ENCODE measurements around the gene CBFA2T3. TPM values are rescaled to one million over a fixed set of nuclear protein-coding genes. Genes with fewer than 3 reads are reported as not detected.

Gene CBFA2T3
- total RNA-seq, 1 donor from 2014 or later: not detected

DNA sequence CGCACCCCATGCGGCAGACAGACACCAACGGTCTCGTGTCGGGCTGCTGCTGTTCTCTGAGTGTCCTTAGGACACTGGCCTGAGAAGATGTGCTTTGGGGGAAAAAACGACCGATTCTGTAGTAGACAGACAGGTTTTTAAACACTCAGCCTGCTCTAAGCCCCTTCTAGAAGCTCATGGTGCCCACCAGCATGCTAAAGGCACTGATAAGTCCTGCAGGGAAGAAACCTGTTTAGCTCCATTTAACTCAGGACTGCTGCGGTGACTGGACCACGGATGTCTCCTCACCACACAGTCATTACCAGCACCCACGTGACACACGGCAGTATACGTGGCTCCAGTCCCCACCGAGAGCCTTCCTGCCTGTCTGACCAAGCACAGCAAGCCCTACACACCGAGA is 146.2 kb downstream of the CBFA2T3 start:
- DNase-seq (ENCODE audit: extremely low spot score, unreplicated experiment): no peak
- Mint-ChIP-seq H3K9me3 (ENCODE audit: unreplicated experiment) (no peaks in the 10 kb centered on the region), H3K4me1 (ENCODE audit: unreplicated experiment) (no peaks in the 10 kb centered on the region)

DNA sequence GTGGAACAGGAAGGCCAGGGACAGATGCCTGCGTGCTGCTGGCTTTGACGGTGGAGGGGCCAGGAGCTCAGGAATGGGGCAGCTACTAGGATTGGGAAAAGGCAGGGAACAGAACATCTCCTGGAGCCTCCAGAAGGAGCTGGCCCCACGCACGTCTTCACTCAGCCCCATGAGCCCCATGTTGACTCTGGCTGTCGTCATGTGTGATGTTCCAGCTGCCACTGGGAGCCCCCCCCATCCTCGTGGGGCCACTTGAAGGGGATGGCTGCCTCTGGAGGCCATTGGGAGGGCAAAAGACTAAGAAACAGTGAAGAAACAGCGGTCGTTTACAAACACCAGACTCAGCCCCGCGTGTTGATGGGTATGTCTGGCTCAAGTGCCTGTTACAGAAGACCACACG is 146.7 kb downstream of the CBFA2T3 start:
- H3K27me3 Mint-ChIP-seq (ENCODE audit: unreplicated experiment): no peaks in the 10 kb centered on the region
- no peak for DNase-seq (ENCODE audit: extremely low spot score, unreplicated experiment)
- no peaks in the 10 kb centered on the region for H3K9me3 Mint-ChIP-seq (ENCODE audit: unreplicated experiment)
- no peak overlapping the region for H3K27ac Mint-ChIP-seq (ENCODE audit: unreplicated experiment)
- peaks cover 2% of the 10 kb centered on the region for H3K36me3 Mint-ChIP-seq (ENCODE audit: unreplicated experiment)
- no peak overlapping the region for H3K4me3 Mint-ChIP-seq (ENCODE audit: unreplicated experiment)
- TF ChIP-seq, protein P1, sequence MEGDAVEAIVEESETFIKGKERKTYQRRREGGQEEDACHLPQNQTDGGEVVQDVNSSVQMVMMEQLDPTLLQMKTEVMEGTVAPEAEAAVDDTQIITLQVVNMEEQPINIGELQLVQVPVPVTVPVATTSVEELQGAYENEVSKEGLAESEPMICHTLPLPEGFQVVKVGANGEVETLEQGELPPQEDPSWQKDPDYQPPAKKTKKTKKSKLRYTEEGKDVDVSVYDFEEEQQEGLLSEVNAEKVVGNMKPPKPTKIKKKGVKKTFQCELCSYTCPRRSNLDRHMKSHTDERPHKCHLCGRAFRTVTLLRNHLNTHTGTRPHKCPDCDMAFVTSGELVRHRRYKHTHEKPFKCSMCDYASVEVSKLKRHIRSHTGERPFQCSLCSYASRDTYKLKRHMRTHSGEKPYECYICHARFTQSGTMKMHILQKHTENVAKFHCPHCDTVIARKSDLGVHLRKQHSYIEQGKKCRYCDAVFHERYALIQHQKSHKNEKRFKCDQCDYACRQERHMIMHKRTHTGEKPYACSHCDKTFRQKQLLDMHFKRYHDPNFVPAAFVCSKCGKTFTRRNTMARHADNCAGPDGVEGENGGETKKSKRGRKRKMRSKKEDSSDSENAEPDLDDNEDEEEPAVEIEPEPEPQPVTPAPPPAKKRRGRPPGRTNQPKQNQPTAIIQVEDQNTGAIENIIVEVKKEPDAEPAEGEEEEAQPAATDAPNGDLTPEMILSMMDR (IDR thresholded peaks at IDR 0.05): no peak
- no peaks in the 10 kb centered on the region for H3K4me1 Mint-ChIP-seq (ENCODE audit: unreplicated experiment)

More for the DNA sequence above, 146.2 kb downstream of the CBFA2T3 start:
- Mint-ChIP-seq H3K36me3 (ENCODE audit: unreplicated experiment) (peaks cover 2% of the 10 kb centered on the region), H3K27ac (ENCODE audit: unreplicated experiment) (no peak overlapping the region), H3K4me3 (ENCODE audit: unreplicated experiment) (no peak overlapping the region), H3K27me3 (ENCODE audit: unreplicated experiment) (no peaks in the 10 kb centered on the region)
- TF ChIP-seq, protein P1 (IDR thresholded peaks at IDR 0.05): no peak

DNA sequence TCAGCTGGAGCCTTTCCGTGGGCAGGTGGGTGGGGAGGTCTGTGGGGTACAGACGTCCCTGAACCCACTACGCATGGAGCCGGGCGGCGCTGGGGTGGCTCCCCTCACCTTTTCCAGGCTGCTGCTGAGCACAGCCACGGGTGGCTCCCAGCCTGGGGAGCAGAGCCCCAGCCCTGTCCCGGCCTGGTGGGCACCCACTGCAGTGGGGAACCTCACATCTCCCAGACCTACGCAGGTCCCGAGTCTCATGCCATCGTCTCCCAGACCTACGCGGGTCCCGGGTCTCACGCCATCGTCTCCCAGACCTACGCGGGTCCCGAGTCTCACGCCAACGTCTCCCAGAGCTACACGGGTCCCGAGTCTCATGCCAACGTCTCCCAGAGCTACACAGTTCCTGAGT is 148.3 kb downstream of the CBFA2T3 start:
- TF ChIP-seq, protein P1 (IDR thresholded peaks at IDR 0.05): no peak
- no peak overlapping the region for H3K27ac Mint-ChIP-seq (ENCODE audit: unreplicated experiment)
- no peak overlapping the region for H3K4me3 Mint-ChIP-seq (ENCODE audit: unreplicated experiment)
- no peaks in the 10 kb centered on the region for H3K27me3 Mint-ChIP-seq (ENCODE audit: unreplicated experiment)
- H3K36me3 Mint-ChIP-seq (ENCODE audit: unreplicated experiment): no peaks in the 10 kb centered on the region
- DNase-seq (ENCODE audit: extremely low spot score, unreplicated experiment): no peak
- no peaks in the 10 kb centered on the region for H3K9me3 Mint-ChIP-seq (ENCODE audit: unreplicated experiment)
- H3K4me1 Mint-ChIP-seq (ENCODE audit: unreplicated experiment): no peaks in the 10 kb centered on the region

DNA sequence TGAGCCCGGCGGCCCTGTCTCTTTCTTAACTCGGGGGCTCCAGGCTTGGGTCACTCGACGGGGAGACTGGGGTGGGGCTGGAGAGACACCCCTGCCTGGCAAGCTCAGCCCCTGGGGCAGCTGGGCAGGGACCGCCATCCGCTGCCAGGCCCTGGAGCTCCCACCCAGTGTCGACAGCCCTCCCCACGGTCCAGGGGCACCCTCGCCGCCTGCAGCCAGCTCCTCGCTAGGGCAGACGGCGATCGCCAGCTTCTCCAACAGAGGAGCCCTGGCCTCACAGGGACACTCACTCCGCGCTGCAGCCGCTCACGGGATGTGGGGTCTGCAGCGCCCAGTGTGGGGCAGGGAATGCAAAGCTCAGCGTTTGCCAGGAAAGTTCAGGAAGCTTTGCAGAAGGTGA is 149.3 kb downstream of the CBFA2T3 start:
- Mint-ChIP-seq H3K4me3 (ENCODE audit: unreplicated experiment) (no peak overlapping the region), H3K27ac (ENCODE audit: unreplicated experiment) (no peak overlapping the region), H3K4me1 (ENCODE audit: unreplicated experiment) (no peaks in the 10 kb centered on the region), H3K36me3 (ENCODE audit: unreplicated experiment) (peaks cover 2% of the 10 kb centered on the region), H3K27me3 (ENCODE audit: unreplicated experiment) (no peaks in the 10 kb centered on the region), H3K9me3 (ENCODE audit: unreplicated experiment) (no peaks in the 10 kb centered on the region)
- no peak for DNase-seq (ENCODE audit: extremely low spot score, unreplicated experiment)
- TF ChIP-seq, protein P1 (IDR thresholded peaks at IDR 0.05): no peak

DNA sequence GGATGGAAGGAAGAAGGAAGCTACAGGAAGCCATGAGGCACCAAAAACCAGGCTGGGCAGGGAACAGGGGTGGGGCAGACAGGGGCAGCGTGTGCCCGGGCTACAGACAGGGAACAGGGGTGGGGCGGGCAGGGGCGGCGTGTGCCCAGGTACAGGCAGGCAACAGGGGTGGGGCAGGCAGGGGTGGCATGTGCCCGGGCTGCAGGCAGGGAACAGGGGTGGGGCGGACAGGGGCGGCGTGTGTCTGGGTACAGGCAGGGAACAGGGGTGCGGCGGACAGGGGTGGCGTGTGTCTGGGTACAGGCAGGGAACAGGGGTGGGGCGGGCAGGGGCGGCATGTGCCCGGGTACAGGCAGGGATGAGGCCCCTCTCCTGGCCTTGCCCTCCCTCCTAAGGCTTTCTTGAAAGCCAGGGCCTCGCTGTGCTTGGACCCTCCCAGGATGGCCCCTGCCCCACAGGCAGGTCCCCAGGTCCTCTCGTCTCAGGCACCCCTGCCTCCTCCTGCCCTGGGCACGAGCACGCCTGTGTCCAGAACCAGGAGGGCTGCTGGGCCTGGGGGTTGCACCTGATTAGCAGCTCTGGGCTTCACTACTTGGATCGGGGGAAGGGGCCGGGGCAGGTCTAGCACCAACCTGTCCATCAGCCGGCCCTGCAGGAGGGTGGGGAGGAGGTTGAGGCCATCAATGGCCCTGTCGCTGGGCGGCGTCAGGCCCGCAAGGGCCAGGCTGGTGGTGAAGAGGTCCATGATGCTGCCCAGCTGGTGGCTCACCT is 150.8 kb downstream of the CBFA2T3 start:
- no peaks in the 10 kb centered on the region for H3K27me3 Mint-ChIP-seq (ENCODE audit: unreplicated experiment)
- no peak for DNase-seq (ENCODE audit: extremely low spot score, unreplicated experiment)
- no peak overlapping the region for H3K4me3 Mint-ChIP-seq (ENCODE audit: unreplicated experiment)
- H3K4me1 Mint-ChIP-seq (ENCODE audit: unreplicated experiment): no peaks in the 10 kb centered on the region
- no peak overlapping the region for H3K27ac Mint-ChIP-seq (ENCODE audit: unreplicated experiment)
- H3K9me3 Mint-ChIP-seq (ENCODE audit: unreplicated experiment): no peaks in the 10 kb centered on the region
- TF ChIP-seq, protein P1 (IDR thresholded peaks at IDR 0.05): no peak
- H3K36me3 Mint-ChIP-seq (ENCODE audit: unreplicated experiment): peaks cover 5% of the 10 kb centered on the region
